SK-N-SH treated with all-trans-retinoic acid at 6 μM for 48 hours (cell line): ENCODE data around the gene WBP2.
A peak's percentile ranks its signal among the peaks of the same experiment; 100 is the strongest.
"Not testable (repeated sequence)": the region's sequence is repeated elsewhere in the genome, so short reads cannot be mapped to it uniquely, and the experiment has no call there.

Experiments
- ATAC-seq: fragments of 200-7000 bp; cut with Tn5 transposase; 3 replicates; pipeline ENCODE4 v1.9.1; 2020; ENCODE audit warnings: mild to moderate bottlenecking, moderate library complexity
- ARNTL ChIP-seq: fragments of 450-650 bp; formaldehyde crosslinking; IDR thresholded peaks from 2 replicates; pipeline ENCODE4 v1.5.0; 2020; ENCODE audit warnings: low read depth, mild to moderate bottlenecking, moderate library complexity, borderline replicate concordance
- CSDC2 ChIP-seq: fragments of 250-450 bp; sonication (Bioruptor Pico); IDR thresholded peaks from 2 replicates; pipeline ENCODE4 v1.5.0; 2020; ENCODE audit warnings: mild to moderate bottlenecking, moderate library complexity
- CSRNP3 ChIP-seq: fragments of 250-450 bp; sonication (Bioruptor Pico); IDR thresholded peaks from 2 replicates; pipeline ENCODE4 v1.5.1; 2021; ENCODE audit warnings: mild to moderate bottlenecking, moderate library complexity
- ESRRG ChIP-seq: fragments of 250-450 bp; sonication (Bioruptor Pico); IDR thresholded peaks from 2 replicates; pipeline ENCODE4 v1.6.1; 2021; ENCODE audit warnings: mild to moderate bottlenecking
- ISL1 ChIP-seq: fragments of 250-450 bp; sonication (Bioruptor Pico); IDR thresholded peaks from 2 replicates; pipeline ENCODE4 v2.1.2; 2022; ENCODE audit warnings: mild to moderate bottlenecking, moderate library complexity
- OSR1 ChIP-seq: fragments of 250-450 bp; sonication (Bioruptor Pico); IDR thresholded peaks from 2 replicates; pipeline ENCODE4 v1.8.0; 2022; ENCODE audit warnings: moderate library complexity, mild to moderate bottlenecking, inconsistent platforms
- RARB ChIP-seq: fragments of 250-450 bp; sonication (Bioruptor Pico); IDR thresholded peaks from 2 replicates; pipeline ENCODE4 v1.8.0; 2021; ENCODE audit warnings: mild to moderate bottlenecking, moderate library complexity
- SNAI2 ChIP-seq: fragments of 250-450 bp; sonication (Bioruptor Pico); IDR thresholded peaks from 2 replicates; pipeline ENCODE4 v1.5.0; 2020; ENCODE audit warnings: mild to moderate bottlenecking, moderate library complexity
- TCF4 ChIP-seq: fragments of 250-450 bp; sonication (Bioruptor Pico); IDR thresholded peaks from 2 replicates; pipeline ENCODE4 v1.8.0; 2021; ENCODE audit warnings: mild to moderate bottlenecking, moderate library complexity, borderline replicate concordance
- TOX ChIP-seq: fragments of 250-450 bp; sonication (Bioruptor Pico); IDR thresholded peaks from 2 replicates; pipeline ENCODE4 v1.8.0; 2021; ENCODE audit warnings: mild to moderate bottlenecking, moderate library complexity, borderline replicate concordance
- TSHZ2 ChIP-seq: fragments of 250-450 bp; sonication (Bioruptor Pico); IDR thresholded peaks from 2 replicates; pipeline ENCODE4 v1.5.0; 2020; ENCODE audit warnings: mild to moderate bottlenecking, moderate library complexity
- ZC3H10 ChIP-seq: fragments of 250-450 bp; sonication (Bioruptor Pico); IDR thresholded peaks from 2 replicates; pipeline ENCODE4 v1.5.1; 2021; ENCODE audit warnings: mild to moderate bottlenecking, moderate library complexity
- ZFP3 ChIP-seq: fragments of 250-450 bp; sonication (Bioruptor Pico); IDR thresholded peaks from 2 replicates; pipeline ENCODE4 v1.5.0; 2020; ENCODE audit warnings: mild to moderate bottlenecking, moderate library complexity
- ZFP30 ChIP-seq: fragments of 450-650 bp; formaldehyde crosslinking; IDR thresholded peaks from 2 replicates; pipeline ENCODE4 v1.5.0; 2022; ENCODE audit warnings: mild to moderate bottlenecking, moderate library complexity
- ZNF8 ChIP-seq: fragments of 450-650 bp; formaldehyde crosslinking; IDR thresholded peaks from 2 replicates; pipeline ENCODE4 v1.5.0; 2020; ENCODE audit warnings: mild to moderate bottlenecking, moderate library complexity
- TF ChIP-seq, protein P1 (sequence below): fragments of 250-450 bp; sonication (Bioruptor Pico); IDR thresholded peaks from 2 replicates; pipeline ENCODE4 v1.8.0; 2020; ENCODE audit warnings: mild to moderate bottlenecking, moderate library complexity, borderline replicate concordance
- TF ChIP-seq, protein P2 (sequence below): fragments of 250-450 bp; sonication (Bioruptor Pico); IDR thresholded peaks from 2 replicates; pipeline ENCODE4 v1.5.1; 2020; ENCODE audit warnings: low read depth, mild to moderate bottlenecking, moderate library complexity

Gene WBP2

GRCh38 chr17:75854101-75854748 lies 910 bp downstream of the WBP2 start:
- ATAC-seq: peak; percentile 50
- TF ChIP-seq SNAI2 (CRISPR knock-in tag) (0 out of 2 replicates have a peak, but pooled peaks have one; percentile 49), ZC3H10 (CRISPR knock-in tag) (no peak), ESRRG (CRISPR knock-in tag) (no peak)

DNA sequence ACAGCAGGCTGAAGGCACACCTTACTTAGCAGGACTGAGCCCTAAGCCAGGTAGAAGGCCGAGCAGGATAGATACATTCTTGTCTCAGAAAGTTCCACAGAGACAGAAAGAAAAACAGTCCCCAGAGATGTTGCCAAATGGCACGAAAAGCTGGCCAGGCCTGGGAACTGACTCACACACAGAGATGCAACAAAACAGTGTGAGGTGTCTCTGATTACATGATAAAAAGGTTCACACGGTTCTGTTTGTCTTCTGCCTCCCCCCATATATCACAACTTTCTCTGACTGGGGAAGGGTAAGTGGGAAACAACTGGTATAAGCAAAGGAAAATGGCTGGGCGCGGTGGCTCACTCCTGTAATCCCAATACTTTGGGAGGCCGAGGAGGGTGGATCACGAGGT lies 1.7 kb downstream of the WBP2 start:
- no peak for ATAC-seq
- TF ChIP-seq RARB (CRISPR knock-in tag): no peak
- no peak for TF ChIP-seq CSDC2 (CRISPR knock-in tag)
- no peak for TF ChIP-seq ZFP3
- TF ChIP-seq, protein P1, sequence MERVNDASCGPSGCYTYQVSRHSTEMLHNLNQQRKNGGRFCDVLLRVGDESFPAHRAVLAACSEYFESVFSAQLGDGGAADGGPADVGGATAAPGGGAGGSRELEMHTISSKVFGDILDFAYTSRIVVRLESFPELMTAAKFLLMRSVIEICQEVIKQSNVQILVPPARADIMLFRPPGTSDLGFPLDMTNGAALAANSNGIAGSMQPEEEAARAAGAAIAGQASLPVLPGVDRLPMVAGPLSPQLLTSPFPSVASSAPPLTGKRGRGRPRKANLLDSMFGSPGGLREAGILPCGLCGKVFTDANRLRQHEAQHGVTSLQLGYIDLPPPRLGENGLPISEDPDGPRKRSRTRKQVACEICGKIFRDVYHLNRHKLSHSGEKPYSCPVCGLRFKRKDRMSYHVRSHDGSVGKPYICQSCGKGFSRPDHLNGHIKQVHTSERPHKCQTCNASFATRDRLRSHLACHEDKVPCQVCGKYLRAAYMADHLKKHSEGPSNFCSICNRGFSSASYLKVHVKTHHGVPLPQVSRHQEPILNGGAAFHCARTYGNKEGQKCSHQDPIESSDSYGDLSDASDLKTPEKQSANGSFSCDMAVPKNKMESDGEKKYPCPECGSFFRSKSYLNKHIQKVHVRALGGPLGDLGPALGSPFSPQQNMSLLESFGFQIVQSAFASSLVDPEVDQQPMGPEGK (CRISPR knock-in tag): 0 out of 2 replicates have a peak, but pooled peaks have one; percentile 3

DNA sequence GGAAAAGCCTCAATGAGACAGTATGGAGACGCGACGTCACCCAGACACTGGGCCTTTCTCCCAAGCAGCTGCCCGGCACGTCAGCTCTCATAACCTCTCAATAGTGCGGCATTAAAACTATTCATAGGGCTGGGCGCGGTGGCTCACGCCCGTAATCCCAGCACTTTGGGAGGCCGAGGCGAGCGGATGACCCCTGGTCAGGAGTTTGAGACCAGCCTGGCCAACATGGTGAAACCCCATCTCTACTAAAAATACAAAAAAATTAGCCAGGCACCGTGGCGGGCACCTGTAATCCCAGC lies 3.5 kb downstream of the WBP2 start:
- not testable (repeated sequence) for ATAC-seq

DNA sequence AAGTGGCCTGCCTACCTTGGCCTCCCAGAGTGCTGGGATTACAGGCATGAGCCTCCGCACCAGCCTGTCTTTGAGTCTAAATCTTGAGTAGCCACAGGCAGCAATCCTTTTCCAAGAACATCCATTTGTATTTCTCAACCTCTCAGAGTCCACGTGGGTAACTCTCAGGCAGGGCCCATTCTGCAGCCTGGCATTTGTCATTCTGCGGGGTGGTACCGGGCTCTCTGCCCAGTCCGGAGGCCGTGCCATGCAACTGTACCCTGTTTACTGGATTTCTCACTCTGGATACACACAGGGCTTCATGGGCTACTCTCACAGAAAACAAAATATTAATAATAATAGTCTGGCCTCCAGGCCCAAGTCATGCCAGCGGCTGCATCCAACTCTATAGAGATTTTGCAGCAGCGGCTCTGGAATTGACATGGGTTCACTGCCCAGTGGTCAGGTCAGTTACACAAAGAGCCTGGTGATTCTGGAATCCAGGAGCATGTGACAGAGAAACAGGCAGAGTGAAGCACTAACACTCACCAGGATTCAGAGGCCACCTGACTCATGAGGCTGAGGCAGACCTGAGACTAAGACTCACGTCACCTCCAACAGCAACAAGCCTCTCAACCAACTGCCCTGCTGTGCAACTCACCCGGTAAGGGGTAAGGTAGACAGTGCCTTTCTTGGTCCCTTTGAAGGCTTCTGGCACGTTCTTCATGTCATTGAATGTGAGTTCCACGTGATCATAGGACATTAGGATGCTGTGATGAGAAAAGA lies 4.0 kb downstream of the WBP2 start:
- no peak for ATAC-seq
- TF ChIP-seq TOX (CRISPR knock-in tag) (no peak), TSHZ2 (CRISPR knock-in tag) (no peak), OSR1 (no peak)
- TF ChIP-seq, protein P2, sequence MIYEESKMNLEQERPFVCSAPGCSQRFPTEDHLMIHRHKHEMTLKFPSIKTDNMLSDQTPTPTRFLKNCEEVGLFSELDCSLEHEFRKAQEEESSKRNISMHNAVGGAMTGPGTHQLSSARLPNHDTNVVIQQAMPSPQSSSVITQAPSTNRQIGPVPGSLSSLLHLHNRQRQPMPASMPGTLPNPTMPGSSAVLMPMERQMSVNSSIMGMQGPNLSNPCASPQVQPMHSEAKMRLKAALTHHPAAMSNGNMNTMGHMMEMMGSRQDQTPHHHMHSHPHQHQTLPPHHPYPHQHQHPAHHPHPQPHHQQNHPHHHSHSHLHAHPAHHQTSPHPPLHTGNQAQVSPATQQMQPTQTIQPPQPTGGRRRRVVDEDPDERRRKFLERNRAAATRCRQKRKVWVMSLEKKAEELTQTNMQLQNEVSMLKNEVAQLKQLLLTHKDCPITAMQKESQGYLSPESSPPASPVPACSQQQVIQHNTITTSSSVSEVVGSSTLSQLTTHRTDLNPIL (CRISPR knock-in tag): no peak
- TF ChIP-seq, all 23 proteins: peak for 0

DNA sequence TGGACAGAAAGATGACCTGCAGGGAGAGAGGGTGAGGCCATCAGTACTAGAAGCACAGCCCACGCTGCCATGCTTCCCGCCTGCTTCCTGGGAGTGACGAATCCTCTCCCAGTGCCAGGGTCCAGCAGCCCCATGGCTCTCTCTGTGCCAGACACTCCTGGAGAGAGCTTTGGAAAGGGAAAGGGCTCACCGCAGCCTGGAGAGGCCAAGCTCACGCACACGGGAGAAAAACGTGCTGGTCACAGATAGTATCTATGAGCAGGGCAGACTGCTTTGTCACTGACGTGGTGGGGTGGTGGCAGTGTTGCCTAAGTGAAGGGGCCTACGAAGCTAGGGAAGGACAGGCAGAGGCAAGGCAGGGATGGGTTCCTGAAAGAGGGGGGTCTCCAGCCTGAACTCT lies 5.4 kb downstream of the WBP2 start:
- no peak for ATAC-seq
- TF ChIP-seq ZNF8 (CRISPR knock-in tag): no peak
- TF ChIP-seq ARNTL: no peak
- TF ChIP-seq, protein P2 (CRISPR knock-in tag): no peak
- no peak for TF ChIP-seq CSRNP3 (CRISPR knock-in tag)
- no peak for TF ChIP-seq ZC3H10 (CRISPR knock-in tag)
- no peak for TF ChIP-seq TCF4 (CRISPR knock-in tag)
- no peak for TF ChIP-seq ZFP30 (CRISPR knock-in tag)
- TF ChIP-seq ESRRG (CRISPR knock-in tag): no peak
- TF ChIP-seq RARB (CRISPR knock-in tag): no peak
- no peak for TF ChIP-seq CSDC2 (CRISPR knock-in tag)
- no peak for TF ChIP-seq ISL1 (CRISPR knock-in tag)
- no peak for TF ChIP-seq TSHZ2 (CRISPR knock-in tag)
